D721Med (cell line): ENCODE data around the gene LRWD1.
A peak's percentile ranks its signal among the peaks of the same experiment; 100 is the strongest.

Experiments used
- DNase-seq: peaks from one replicate; pipeline ENCODE4 v3.0.0; 2011; ENCODE audit warnings: low spot score; ENCODE audit not compliant: insufficient read length
- FAIRE-seq: peaks from 2 replicates; lab custom pipeline; 2011; peaks lifted over from hg19 to GRCh38; lab: Jason Lieb, UNC
- TF ChIP-seq, protein P1 (sequence below): IDR thresholded peaks from 2 replicates; pipeline ENCODE4 v1.5.1; 2012; ENCODE audit warnings: mild to moderate bottlenecking, control low read depth; ENCODE audit not compliant: insufficient read depth; ENCODE audit errors: missing control alignments

Gene LRWD1

DNA sequence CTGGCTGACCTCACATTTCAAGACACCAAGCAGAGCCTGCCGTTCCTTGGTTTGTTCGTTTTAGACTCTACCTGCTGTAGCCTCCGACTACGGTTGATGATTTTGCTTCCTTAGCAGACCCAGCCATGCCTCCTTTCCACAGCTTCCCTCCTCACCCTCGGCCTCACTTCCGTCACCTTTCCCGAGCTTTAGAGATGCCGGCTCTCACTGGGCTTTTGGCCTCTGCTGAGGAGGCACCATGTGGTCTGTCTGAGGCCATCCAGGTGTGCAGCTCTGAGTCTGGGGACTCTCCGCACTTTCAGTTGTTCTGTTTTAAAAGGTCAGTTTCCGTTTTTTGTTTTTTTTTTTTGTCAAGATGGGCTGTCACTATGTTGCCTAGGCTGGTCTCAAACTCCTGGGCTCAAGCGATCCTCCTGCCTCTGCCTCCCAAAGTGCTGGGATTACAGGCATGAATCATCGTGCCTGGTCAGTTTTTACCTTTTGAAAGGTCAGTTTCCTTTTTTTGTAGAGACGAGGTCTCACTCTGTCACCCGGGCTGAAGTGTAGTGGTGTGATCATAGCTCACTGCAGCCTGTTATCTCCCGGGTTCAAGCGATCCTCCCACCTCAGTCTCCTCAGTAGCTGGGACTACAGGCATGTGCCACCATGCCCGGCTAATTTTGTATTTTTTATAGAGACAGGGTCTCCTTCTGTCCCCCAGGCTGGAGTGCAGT lies 19.7 kb upstream of the LRWD1 start:
- TF ChIP-seq, protein P1, sequence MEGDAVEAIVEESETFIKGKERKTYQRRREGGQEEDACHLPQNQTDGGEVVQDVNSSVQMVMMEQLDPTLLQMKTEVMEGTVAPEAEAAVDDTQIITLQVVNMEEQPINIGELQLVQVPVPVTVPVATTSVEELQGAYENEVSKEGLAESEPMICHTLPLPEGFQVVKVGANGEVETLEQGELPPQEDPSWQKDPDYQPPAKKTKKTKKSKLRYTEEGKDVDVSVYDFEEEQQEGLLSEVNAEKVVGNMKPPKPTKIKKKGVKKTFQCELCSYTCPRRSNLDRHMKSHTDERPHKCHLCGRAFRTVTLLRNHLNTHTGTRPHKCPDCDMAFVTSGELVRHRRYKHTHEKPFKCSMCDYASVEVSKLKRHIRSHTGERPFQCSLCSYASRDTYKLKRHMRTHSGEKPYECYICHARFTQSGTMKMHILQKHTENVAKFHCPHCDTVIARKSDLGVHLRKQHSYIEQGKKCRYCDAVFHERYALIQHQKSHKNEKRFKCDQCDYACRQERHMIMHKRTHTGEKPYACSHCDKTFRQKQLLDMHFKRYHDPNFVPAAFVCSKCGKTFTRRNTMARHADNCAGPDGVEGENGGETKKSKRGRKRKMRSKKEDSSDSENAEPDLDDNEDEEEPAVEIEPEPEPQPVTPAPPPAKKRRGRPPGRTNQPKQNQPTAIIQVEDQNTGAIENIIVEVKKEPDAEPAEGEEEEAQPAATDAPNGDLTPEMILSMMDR, result no peak
- DNase-seq, result no peak
- FAIRE-seq, result no peak

DNA sequence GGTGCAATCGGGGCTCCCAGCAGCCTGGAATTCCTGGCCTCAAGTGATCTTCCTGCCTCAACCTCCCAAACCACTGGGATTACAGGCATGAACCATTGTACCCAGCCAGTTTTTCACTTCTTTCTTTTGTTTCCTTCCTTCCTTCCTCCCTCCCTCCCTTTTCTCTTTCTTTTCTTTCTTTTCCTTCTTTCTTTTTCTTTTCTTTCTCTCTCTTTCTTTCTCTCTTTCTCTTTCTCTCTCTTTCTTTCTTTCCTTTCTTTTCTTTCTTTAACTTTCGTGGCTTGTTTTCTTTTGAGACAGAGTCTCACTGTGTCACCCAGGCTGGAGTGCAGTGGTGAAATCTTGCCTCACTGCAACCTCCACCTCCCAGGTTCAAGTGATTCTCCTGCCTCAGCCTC lies 19.1 kb upstream of the LRWD1 start:
- FAIRE-seq (no peak), DNase-seq (no peak)
- TF ChIP-seq, protein P1, result no peak

DNA sequence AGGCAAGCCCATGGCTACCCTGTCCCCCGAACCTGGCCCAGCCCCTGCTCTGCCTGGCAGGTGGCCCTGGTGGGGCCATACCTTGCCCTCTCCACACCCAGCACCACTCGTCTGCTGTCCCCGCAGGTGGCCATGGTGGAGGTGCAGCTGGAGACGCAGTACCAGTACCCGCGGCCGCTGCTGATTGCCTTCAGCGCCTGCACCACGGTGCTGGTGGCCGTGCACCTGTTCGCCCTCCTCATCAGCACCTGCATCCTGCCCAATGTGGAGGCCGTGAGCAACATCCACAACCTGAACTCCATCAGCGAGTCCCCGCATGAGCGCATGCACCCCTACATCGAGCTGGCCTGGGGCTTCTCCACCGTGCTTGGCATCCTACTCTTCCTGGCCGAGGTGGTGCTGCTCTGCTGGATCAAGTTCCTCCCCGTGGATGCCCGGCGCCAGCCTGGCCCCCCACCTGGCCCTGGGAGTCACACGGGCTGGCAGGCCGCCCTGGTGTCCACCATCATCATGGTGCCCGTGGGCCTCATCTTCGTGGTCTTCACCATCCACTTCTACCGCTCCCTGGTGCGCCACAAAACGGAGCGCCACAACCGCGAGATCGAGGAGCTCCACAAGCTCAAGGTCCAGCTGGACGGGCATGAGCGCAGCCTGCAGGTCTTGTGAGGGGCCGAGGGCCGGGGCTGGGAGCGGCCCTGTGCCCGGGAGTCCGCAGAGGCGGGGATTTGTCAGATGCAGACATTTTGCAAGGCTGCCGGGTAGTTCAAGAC lies 18.2 kb upstream of the LRWD1 start:
- DNase-seq, result no peak
- TF ChIP-seq, protein P1, result no peak
- no peak for FAIRE-seq

DNA sequence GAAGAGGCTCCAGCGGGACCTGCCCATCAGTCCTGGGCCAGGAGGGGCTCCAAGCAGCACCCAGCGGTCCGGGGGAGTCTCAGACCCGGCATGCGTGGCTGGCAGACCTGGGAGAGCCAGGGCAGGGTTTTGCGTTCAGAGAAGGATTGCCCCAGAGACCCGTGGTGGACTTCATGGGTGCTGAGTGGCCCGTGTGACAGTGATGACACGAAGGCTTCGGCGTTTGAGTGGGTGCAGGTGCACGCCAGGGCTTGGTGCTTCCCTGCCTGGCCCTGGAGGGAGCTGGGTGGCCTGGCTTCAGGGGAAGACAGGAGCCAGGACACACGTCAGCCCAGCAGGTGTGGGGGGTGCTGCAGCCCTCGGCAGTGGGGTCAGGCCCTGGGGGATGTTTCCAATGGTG lies 17.5 kb upstream of the LRWD1 start:
- no peak for FAIRE-seq
- no peak for DNase-seq
- TF ChIP-seq, protein P1, result no peak

DNA sequence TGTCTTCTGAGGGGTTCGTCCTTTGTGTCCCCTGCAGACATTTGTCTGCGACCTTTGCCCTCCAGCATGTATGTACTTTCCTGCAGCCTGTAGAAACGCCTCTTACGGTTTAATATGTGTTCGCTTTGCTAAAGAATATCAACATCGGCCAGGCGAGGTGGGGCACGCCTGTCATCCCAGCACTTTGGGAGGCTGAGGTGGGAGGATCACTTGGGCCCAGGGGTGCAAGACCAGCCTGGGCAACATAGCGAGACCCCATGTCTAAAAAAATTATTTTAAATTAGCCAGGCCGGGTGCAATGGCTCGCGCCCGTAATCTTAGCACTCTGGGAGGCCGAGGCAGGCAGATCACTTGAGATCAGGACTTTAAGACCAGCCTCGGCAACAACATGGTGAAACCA lies 15.6 kb upstream of the LRWD1 start:
- FAIRE-seq (no peak), DNase-seq (no peak)
- TF ChIP-seq, protein P1, result no peak

DNA sequence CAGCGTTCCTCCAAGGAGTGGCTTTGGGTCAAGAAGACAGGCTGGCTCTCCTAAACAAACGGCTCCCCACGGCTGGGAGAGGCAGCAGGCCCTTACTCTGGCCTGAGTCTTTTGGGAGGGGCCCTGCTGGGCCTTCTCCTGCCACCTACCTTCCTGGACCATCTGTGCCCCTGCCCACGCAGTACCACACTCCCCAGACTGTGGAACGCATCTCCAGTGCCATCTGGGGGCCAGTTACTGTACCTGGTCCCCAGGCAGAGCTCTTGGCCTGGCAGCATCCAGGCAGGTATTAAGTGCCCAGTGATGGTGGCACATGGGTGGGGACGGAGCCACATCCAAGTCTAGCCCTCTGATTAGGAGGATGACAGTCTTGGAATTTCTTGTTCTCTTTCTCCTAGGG lies 14.5 kb upstream of the LRWD1 start:
- TF ChIP-seq, protein P1, result peak; percentile 26
- DNase-seq, result no peak
- FAIRE-seq, result no peak
